ENCODE measurements around the gene SPPL3. TPM values are rescaled to one million over a fixed set of nuclear protein-coding genes. Genes with fewer than 3 reads are reported as not detected.

SPPL3 gene
- total RNA-seq, 1 donor from 2014 or later: 48.9 TPM

DNA sequence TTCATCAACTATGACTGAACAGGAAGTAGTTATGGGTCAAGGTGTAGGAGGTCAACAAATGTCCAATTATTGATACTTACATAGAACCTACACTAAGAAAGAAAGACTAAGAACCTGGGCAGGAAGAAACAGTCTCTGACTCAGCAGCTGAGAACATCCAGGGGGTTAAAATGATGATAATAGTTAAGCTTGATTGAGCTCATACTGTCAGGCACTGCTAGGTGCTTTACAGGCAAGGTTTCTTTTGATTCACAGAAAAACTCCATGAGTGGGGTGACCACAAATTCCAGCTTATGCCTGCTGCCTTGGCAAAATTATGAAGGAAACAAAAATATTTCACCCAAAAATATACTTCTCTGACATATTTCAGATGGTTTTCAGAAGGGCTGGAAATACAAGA lies 103.5 kb downstream of the SPPL3 start:
- Histone ChIP-seq H3K4me1 (peaks cover 21% of the 10 kb centered on the region), H3K27ac (no peak overlapping the region), H3K4me3 (no peak overlapping the region), H3K36me3 (no peaks in the 10 kb centered on the region), H3K27me3 (no peaks in the 10 kb centered on the region), H3K9me3 (no peaks in the 10 kb centered on the region)
- TF ChIP-seq, protein P1, sequence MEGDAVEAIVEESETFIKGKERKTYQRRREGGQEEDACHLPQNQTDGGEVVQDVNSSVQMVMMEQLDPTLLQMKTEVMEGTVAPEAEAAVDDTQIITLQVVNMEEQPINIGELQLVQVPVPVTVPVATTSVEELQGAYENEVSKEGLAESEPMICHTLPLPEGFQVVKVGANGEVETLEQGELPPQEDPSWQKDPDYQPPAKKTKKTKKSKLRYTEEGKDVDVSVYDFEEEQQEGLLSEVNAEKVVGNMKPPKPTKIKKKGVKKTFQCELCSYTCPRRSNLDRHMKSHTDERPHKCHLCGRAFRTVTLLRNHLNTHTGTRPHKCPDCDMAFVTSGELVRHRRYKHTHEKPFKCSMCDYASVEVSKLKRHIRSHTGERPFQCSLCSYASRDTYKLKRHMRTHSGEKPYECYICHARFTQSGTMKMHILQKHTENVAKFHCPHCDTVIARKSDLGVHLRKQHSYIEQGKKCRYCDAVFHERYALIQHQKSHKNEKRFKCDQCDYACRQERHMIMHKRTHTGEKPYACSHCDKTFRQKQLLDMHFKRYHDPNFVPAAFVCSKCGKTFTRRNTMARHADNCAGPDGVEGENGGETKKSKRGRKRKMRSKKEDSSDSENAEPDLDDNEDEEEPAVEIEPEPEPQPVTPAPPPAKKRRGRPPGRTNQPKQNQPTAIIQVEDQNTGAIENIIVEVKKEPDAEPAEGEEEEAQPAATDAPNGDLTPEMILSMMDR (IDR thresholded peaks at IDR 0.05): no peak
- no peak for TF ChIP-seq POLR2AphosphoS5 (IDR thresholded peaks at IDR 0.05; ENCODE audit: insufficient read depth in 1 of 2, low read depth in 1 of 2)
- no peak for TF ChIP-seq POLR2A (IDR thresholded peaks at IDR 0.05)
- no peak for DNase-seq (ENCODE audit: extremely low spot score in 2 of 2)
- intact Hi-C loops (cut with DNase I): no loop called here

DNA sequence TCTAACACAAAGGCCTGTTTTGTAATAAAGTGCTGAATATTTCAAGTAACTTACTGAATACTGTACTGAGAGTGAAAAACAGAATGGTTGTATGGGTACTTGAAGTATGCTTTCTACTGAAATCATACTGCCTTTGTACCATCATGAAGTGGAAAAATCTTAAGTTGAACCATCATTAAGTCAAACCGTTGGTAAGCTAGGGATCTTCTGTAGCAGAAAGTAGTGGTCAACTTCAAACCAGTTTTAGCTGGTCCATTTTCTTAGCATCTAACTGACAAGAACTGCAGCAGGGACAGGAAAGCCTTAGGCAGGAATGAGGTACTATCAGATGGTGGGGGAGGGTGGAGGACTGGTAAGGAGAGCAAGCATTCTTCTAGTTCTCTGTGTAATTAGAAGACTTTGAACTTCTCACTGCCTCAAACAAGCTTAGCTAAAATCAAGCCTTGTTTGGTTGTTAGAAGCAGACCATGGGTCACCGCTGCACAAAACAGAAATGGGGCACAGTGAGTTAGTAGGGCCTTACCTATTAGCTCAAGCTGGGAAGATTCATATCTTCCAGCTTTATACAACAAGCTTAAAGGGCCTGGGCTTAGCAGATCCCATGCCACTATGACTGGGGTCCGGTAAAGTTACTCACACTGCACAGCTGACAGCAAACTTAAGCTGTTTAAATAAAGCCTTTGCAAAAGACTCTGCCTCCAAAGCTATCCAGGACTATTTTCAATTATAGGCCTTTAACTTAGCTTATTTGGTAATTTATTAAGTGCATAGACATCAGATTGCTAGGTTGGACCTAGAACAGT lies 104.7 kb downstream of the SPPL3 start:
- Histone ChIP-seq H3K4me1 (peaks cover 21% of the 10 kb centered on the region), H3K27me3 (no peaks in the 10 kb centered on the region), H3K36me3 (no peaks in the 10 kb centered on the region), H3K27ac (no peak overlapping the region), H3K4me3 (no peak overlapping the region), H3K9me3 (no peaks in the 10 kb centered on the region)
- intact Hi-C loops (cut with DNase I): no loop called here
- no peak for DNase-seq (ENCODE audit: extremely low spot score in 2 of 2)
- TF ChIP-seq POLR2AphosphoS5 (IDR thresholded peaks at IDR 0.05; ENCODE audit: insufficient read depth in 1 of 2, low read depth in 1 of 2) (no peak), POLR2A (IDR thresholded peaks at IDR 0.05) (no peak)
- TF ChIP-seq, protein P1 (IDR thresholded peaks at IDR 0.05): no peak

DNA sequence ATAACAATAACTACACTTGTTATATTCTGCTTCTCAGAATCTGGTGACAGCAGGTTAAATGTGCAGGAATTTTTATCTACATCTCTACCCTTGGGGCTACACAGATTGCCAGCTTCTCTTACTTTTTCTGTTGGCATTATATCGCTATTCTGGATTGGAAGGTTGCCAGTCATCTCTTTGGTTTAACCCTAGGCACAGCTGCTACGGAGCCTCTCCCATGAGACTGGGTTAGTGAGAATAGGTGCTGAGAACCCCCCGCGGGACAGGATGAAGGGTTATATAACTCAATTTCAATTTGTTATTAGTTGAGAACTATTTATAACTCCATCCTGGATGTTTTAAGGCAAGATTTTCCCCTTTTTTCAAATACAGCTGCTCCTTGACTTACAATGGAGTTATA lies 105.5 kb downstream of the SPPL3 start:
- Histone ChIP-seq H3K4me1 (peaks cover 21% of the 10 kb centered on the region), H3K27ac (no peak overlapping the region), H3K36me3 (no peaks in the 10 kb centered on the region), H3K4me3 (no peak overlapping the region), H3K9me3 (no peaks in the 10 kb centered on the region), H3K27me3 (no peaks in the 10 kb centered on the region)
- no peak for TF ChIP-seq POLR2AphosphoS5 (IDR thresholded peaks at IDR 0.05; ENCODE audit: insufficient read depth in 1 of 2, low read depth in 1 of 2)
- TF ChIP-seq, protein P1 (IDR thresholded peaks at IDR 0.05): no peak
- no peak for TF ChIP-seq POLR2A (IDR thresholded peaks at IDR 0.05)
- DNase-seq (ENCODE audit: extremely low spot score in 2 of 2): no peak
- intact Hi-C loops (cut with DNase I): no loop called here

DNA sequence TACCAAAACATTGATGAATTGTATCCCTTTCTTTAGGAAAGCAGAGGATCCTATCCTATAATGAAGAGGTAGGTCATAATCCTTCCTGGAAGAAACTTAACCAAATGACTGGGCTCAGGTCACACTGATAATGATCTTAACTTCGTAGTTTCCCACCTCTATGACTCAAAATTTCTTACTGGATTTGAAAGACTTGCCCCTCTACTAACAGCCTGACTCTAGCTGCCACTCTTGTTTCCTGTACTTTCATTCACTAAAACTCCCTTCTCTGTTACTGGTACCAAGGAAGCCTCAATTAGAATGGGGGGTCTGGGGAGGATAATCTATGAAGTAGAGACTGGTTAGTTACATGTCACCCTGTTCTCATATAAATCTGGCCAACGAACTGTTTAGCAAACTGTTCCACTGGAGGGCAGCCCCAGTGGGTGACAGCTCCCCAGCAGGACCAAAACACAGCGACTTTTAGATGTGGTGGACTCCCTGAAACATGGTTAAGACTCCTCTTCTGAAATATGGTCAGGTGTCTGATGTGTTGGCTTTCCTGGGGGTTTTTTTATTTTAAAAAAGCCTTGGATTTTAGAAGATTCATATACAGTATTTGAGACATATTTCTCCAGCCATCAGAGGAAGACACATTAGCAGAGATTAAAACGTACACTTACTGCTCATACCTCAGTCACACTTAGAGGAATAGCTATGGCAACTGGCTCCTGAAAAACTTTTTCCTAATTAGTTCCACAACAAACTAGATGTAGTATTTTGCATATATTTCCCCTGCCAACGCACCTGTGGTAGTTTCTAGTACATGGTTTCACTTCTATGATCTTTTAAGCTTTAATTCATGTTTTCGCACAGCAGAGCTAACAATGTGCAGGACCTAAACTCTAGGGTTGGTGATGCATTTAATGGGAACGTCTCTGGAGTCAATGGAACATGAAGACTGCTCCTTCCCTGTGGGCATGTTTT lies 106.2 kb downstream of the SPPL3 start:
- no peak overlapping the region for H3K27ac ChIP-seq
- no peak overlapping the region for H3K4me3 ChIP-seq
- no peaks in the 10 kb centered on the region for H3K36me3 ChIP-seq
- H3K9me3 ChIP-seq: no peaks in the 10 kb centered on the region
- TF ChIP-seq POLR2A (IDR thresholded peaks at IDR 0.05): no peak
- DNase-seq (ENCODE audit: extremely low spot score in 2 of 2): no peak
- intact Hi-C loops (cut with DNase I): no loop called here
- peaks cover 20% of the 10 kb centered on the region for H3K4me1 ChIP-seq
- no peaks in the 10 kb centered on the region for H3K27me3 ChIP-seq

DNA sequence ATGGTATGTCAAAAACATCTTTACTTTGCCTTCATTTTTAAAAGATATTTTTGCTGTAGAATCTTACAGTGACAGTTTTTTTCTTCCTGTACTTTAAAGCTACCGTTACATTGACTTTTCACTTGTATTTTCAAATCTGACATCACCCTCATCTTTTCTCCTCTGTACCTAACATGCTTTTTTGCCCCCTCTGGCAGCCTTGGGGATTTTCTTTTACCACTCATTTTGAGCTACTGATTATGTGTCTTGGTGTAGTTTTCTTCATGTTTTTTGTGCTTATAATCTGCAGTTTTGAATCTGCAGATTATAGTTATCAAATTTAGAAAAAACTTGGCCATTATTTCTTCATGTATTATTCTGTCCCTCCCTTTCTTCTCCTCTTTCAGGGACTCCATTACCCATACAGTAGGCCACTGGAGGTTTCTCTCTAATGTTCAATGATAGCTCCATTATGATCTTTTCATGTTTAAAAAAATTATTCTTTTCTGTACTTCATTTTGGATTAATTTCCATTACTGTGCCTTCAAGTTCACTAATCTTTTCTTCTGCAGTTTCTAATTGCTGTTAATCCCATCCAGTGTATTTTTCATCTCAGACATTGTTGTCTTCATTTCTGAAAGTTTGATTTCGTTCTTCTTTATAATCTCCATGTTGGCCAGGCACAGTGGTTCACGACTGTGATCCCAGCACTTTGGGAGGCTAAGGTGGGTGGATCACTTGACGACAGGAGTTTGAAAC lies 108.5 kb downstream of the SPPL3 start:
- Histone ChIP-seq H3K9me3 (no peaks in the 10 kb centered on the region), H3K4me3 (no peak overlapping the region), H3K36me3 (no peaks in the 10 kb centered on the region), H3K27me3 (no peaks in the 10 kb centered on the region), H3K4me1 (peaks cover 11% of the 10 kb centered on the region), H3K27ac (no peak overlapping the region)
- intact Hi-C loops (cut with DNase I): no loop called here
- TF ChIP-seq POLR2AphosphoS5 (IDR thresholded peaks at IDR 0.05; ENCODE audit: insufficient read depth in 1 of 2, low read depth in 1 of 2) (no peak), POLR2A (IDR thresholded peaks at IDR 0.05) (no peak)
- TF ChIP-seq, protein P1 (IDR thresholded peaks at IDR 0.05): no peak
- no peak for DNase-seq (ENCODE audit: extremely low spot score in 2 of 2)
